A673 (cell line): ENCODE measurements around the gene ZNF224. TPM values are rescaled to one million over a fixed set of nuclear protein-coding genes. Genes with fewer than 3 reads are reported as not detected.

ENCODE experiments used
- BruUV-seq: library from RNA; stranded (reverse); fragments of 400-500 nt; replicated peaks from 2 replicates; lab custom pipeline; 2021; lab: Mats Ljungman, UMichigan
- CTCF ChIA-PET: fragments of 300-600 bp; sonication (Branson Sonifier 250); formaldehyde crosslinking; loops from one replicate; lab custom pipeline; 2022; ENCODE audit warnings: antibody characterized with exemption; lab: Charles Lee
- POLR2A ChIA-PET: fragments of 300-600 bp; sonication (Branson Sonifier 250); formaldehyde crosslinking; loops from one replicate; lab custom pipeline; 2022; ENCODE audit warnings: antibody characterized with exemption; ENCODE audit not compliant: low non-redundant PET; lab: Charles Lee
- DNase-seq: peaks from one replicate; pipeline ENCODE4 v3.0.0-alpha.2; 2015; ENCODE audit warnings: low spot score
- H3K27ac ChIP-seq: fragments of 200-600 bp; sonication (generic); 2 replicates; pipeline ENCODE4 v1.5.1; 2016; ENCODE audit warnings: mixed run types, low read depth, mild to moderate bottlenecking, mixed read lengths, antibody characterized with exemption, low read length; ENCODE audit not compliant: poor library complexity, severe bottlenecking
- H3K27me3 ChIP-seq: fragments of 200-600 bp; sonication (generic); replicated peaks from 2 replicates; pipeline ENCODE4 v1.6.1; 2017; ENCODE audit warnings: mixed run types, low read depth, mild to moderate bottlenecking, mixed read lengths, antibody characterized with exemption, low read length; ENCODE audit not compliant: insufficient read depth, poor library complexity
- H3K36me3 ChIP-seq: fragments of 200-600 bp; sonication (generic); 2 replicates; pipeline ENCODE4 v1.6.1; 2016; ENCODE audit warnings: mixed run types, mild to moderate bottlenecking, mixed read lengths, antibody characterized with exemption, low read length; ENCODE audit not compliant: insufficient read depth, poor library complexity, severe bottlenecking
- H3K4me1 ChIP-seq: fragments of 200-600 bp; sonication (generic); 2 replicates; pipeline ENCODE4 v1.6.1; 2017; ENCODE audit warnings: mixed run types, mild to moderate bottlenecking, mixed read lengths, antibody characterized with exemption, low read length; ENCODE audit not compliant: insufficient read depth, poor library complexity, severe bottlenecking
- H3K4me3 ChIP-seq: fragments of 200-600 bp; sonication (generic); 2 replicates; pipeline ENCODE4 v1.5.1; 2016; ENCODE audit warnings: low read depth, mixed run types, mild to moderate bottlenecking, mixed read lengths, low read length; ENCODE audit not compliant: poor library complexity, severe bottlenecking
- H3K9me3 ChIP-seq: fragments of 200-600 bp; sonication (generic); 2 replicates; pipeline ENCODE4 v1.6.1; 2016; ENCODE audit warnings: mixed run types, low read depth, mild to moderate bottlenecking, mixed read lengths, antibody characterized with exemption, low read length; ENCODE audit not compliant: poor library complexity, severe bottlenecking
- CTCF ChIP-seq: fragments of 300-800, 200-600 bp; sonication (generic); conservative IDR thresholded peaks from 2 replicates; pipeline ENCODE4 v1.5.1; 2017; ENCODE audit warnings: low read depth, mild to moderate bottlenecking, antibody characterized with exemption, low read length, moderate library complexity, mixed read lengths
- EZH2 ChIP-seq: fragments of 200-600 bp; sonication (generic); IDR thresholded peaks from 2 replicates; pipeline ENCODE4 v1.6.1; 2017; ENCODE audit warnings: borderline replicate concordance, low read depth, mild to moderate bottlenecking, mixed read lengths, antibody characterized with exemption, low read length; ENCODE audit not compliant: poor library complexity, severe bottlenecking
- intact Hi-C: fragments of 100-400 bp; cut with micrococcal nuclease; formaldehyde crosslinking; loops from one replicate; pipeline ENCODE4 v1.10.0; 2022; ENCODE audit not compliant: unreplicated experiment
- total RNA-seq: library from RNA; stranded (reverse); gene quantifications from 2 replicates; pipeline ENCODE4 v1.2.3, GENCODE V29; 2021

Gene ZNF224
- total RNA-seq, 1 experiment from 2014 or later: 20.4 TPM

- no TSS peak for BruUV-seq
- intact Hi-C loops: no loop called here
- H3K27ac ChIP-seq: peak within 1 kb of the TSS; percentile 10
Measured at GRCh38 chr19:44071824-44072542, 22.2 kb upstream of the ZNF224 start, which contains the start of gene ZNF284. TSS of gene ZNF284 (plus strand) at chr19:44072159. CDS start at chr19:44076390, 4,231 bp downstream.

DNA sequence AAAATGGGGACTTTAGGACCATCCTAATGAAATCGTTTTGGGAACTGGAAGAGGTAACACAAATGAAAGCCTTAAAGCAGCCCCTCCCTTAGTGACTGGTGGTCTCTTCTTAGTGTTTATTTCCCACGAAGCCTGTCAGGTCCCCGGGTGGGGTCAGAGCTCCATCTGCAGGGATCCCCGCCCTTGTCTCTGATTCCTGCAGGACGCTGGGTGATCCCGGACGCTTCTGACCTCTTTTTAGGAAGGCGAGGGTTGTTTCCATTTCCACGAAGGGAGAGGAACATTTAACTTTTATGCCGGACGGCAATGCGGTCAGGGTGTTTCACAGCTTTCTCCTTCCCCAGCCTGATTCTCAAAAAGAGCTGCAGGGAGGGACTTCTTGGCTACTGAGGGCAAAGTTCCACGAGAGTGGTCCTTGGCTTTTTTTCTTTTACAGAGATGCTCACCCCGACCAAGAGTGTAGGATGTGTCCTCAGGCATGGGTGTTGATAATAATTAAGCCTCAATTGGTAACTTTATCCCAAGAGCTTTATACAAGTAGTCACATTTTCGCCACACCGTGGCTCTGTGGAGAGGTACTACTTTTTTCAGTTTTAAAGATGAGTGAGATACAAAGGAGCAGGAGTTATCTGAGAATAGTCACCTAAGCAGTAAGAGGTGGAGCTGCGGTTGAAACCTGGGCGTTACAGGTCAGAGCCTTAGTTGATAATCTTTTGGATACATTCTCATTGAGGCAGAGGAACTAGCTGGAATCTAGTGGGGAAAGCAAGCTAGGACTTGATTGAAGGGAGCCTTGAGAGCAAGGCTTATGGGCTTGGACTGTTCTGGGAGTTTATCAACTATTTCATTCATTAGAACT lies 21.4 kb upstream of the ZNF224 start:
- ChIA-PET CTCF (no interaction called here), POLR2A (no interaction called here)
- peak overlapping the region; percentile 57 for H3K4me3 ChIP-seq
- BruUV-seq: TSS peak; percentile 77
- intact Hi-C loops: no loop called here
- TF ChIP-seq CTCF (no peak), EZH2 (no peak)
- no peaks in the 10 kb centered on the region for H3K4me1 ChIP-seq
- H3K27ac ChIP-seq: peak overlapping the region; percentile 10
- DNase-seq: peak; percentile 4
- peaks cover 16% of the 10 kb centered on the region for H3K9me3 ChIP-seq
- no peaks in the 10 kb centered on the region for H3K36me3 ChIP-seq
- no peaks in the 10 kb centered on the region for H3K27me3 ChIP-seq

More at GRCh38 chr19:44071824-44072542, 22.2 kb upstream of the ZNF224 start, which contains the start of gene ZNF284:
- POLR2A ChIA-PET: no interaction called here
- Histone ChIP-seq H3K27me3 (no peaks in the 10 kb centered on the region), H3K4me3 (peak within 1 kb of the TSS; percentile 57), H3K9me3 (peaks cover 23% of the 10 kb centered on the region), H3K36me3 (peaks cover 6% of the 10 kb centered on the region), H3K4me1 (no peaks in the 10 kb centered on the region)
- TF ChIP-seq CTCF: no peak
- TF ChIP-seq EZH2: no peak
- CTCF ChIA-PET: no interaction called here
- DNase-seq: peak; percentile 96

DNA sequence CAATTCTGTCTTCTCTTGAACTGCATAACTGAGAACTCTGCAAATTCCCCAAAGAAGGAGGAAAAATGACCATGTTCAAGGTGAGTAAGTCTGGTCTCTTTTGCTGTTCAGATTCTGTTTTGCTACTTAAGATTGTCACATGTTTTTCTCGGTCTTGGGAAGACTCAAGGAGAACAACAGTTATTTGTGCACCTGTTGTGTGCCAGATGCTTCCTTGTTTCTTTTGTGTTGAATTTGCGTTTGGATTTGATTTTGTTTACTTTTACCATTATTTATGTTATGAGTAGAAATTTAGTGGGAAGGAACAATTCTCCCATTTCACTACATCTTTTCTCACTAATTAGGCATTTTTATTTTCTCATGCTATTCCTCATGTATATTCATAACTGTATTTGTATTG lies 17.8 kb upstream of the ZNF224 start:
- DNase-seq: no peak
- no peaks in the 10 kb centered on the region for H3K9me3 ChIP-seq
- TF ChIP-seq EZH2 (no peak), CTCF (no peak)
- no peak overlapping the region for H3K4me3 ChIP-seq
- ChIA-PET POLR2A (no interaction called here), CTCF (no interaction called here)
- H3K27ac ChIP-seq: no peak overlapping the region
- H3K4me1 ChIP-seq: no peaks in the 10 kb centered on the region
- intact Hi-C loops: no loop called here
- no peaks in the 10 kb centered on the region for H3K36me3 ChIP-seq
- no peaks in the 10 kb centered on the region for H3K27me3 ChIP-seq
- no TSS peak for BruUV-seq
